ENCODE results near the gene NEK9.
A peak's percentile ranks its signal among the peaks of the same experiment; 100 is the strongest.
"Not testable (repeated sequence)": the region's sequence is repeated elsewhere in the genome, so short reads cannot be mapped to it uniquely, and the experiment has no call there.

NEK9 gene

GRCh38 chr14:75153295-75153694, 26.4 kb upstream of the NEK9 start:
- Histone ChIP-seq H3K4me1 (ENCODE audit: control insufficient read depth in 1 of 2, insufficient read depth in 1 of 2, low read depth in 1 of 2, low read length in 1 of 2) (peaks cover 5 to 16% of the 10 kb centered on the region in 2 experiments), H3K4me3 (ENCODE audit: low read depth in 1 of 2, low read length in 1 of 2) (no peak overlapping the region), H3K9me3 (no peaks in the 10 kb centered on the region), H3K27me3 (no peaks in the 10 kb centered on the region), H3K36me3 (no peaks in the 10 kb centered on the region), H3K27ac (no peak overlapping the region)
- no peak for TF ChIP-seq CTCF (IDR thresholded peaks at IDR 0.05)

- Histone ChIP-seq H3K27ac (peak overlapping the region; percentile 7), H3K27me3 (no peaks in the 10 kb centered on the region)
- no peak for TF ChIP-seq CTCF (IDR thresholded peaks at IDR 0.05)
Observed at GRCh38 chr14:75151851-75152250, 25.0 kb upstream of the NEK9 start.

GRCh38 chr14:75150637-75151036, 23.8 kb upstream of the NEK9 start:
- H3K27me3 ChIP-seq; H3K4me3 ChIP-seq (ENCODE audit: low read depth in 1 of 2, low read length in 1 of 2); H3K36me3 ChIP-seq; H3K9me3 ChIP-seq: not testable (repeated sequence)
- H3K4me1 ChIP-seq (ENCODE audit: control insufficient read depth in 1 of 2, insufficient read depth in 1 of 2, low read depth in 1 of 2, low read length in 1 of 2): peaks cover 15 to 38% of the 10 kb centered on the region in 2 experiments
- peak overlapping the region; percentile 34 for H3K27ac ChIP-seq

More at GRCh38 chr14:75151851-75152250, 25.0 kb upstream of the NEK9 start:
- Histone ChIP-seq H3K9me3 (no peaks in the 10 kb centered on the region), H3K36me3 (no peaks in the 10 kb centered on the region), H3K4me3 (ENCODE audit: low read depth in 1 of 2, low read length in 1 of 2) (no peak overlapping the region), H3K4me1 (ENCODE audit: control insufficient read depth in 1 of 2, insufficient read depth in 1 of 2, low read depth in 1 of 2, low read length in 1 of 2) (peaks cover 5 to 26% of the 10 kb centered on the region in 2 experiments)

GRCh38 chr14:75150150-75150549, 23.3 kb upstream of the NEK9 start:
- Histone ChIP-seq H3K4me1 (ENCODE audit: control insufficient read depth in 1 of 2, insufficient read depth in 1 of 2, low read depth in 1 of 2, low read length in 1 of 2) (peaks cover 19 to 43% of the 10 kb centered on the region in 2 experiments), H3K27ac (peak overlapping the region; percentile 34), H3K36me3 (no peaks in the 10 kb centered on the region)

GRCh38 chr14:75147423-75148071, 20.7 kb upstream of the NEK9 start:
- Histone ChIP-seq H3K4me3 (ENCODE audit: low read depth in 1 of 2, low read length in 1 of 2) (no peak overlapping the region), H3K27me3 (no peaks in the 10 kb centered on the region), H3K27ac (peak overlapping the region; percentile 93), H3K4me1 (ENCODE audit: control insufficient read depth in 1 of 2, insufficient read depth in 1 of 2, low read depth in 1 of 2, low read length in 1 of 2) (peaks cover 35 to 54% of the 10 kb centered on the region in 2 experiments), H3K9me3 (no peaks in the 10 kb centered on the region), H3K36me3 (no peaks in the 10 kb centered on the region)
- no peak for TF ChIP-seq CTCF (IDR thresholded peaks at IDR 0.05)

More at GRCh38 chr14:75150150-75150549, 23.3 kb upstream of the NEK9 start:
- no peaks in the 10 kb centered on the region for H3K27me3 ChIP-seq
- no peak for TF ChIP-seq CTCF (IDR thresholded peaks at IDR 0.05)
- H3K4me3 ChIP-seq (ENCODE audit: low read depth in 1 of 2, low read length in 1 of 2): no peak overlapping the region
- H3K9me3 ChIP-seq: no peaks in the 10 kb centered on the region

- Histone ChIP-seq H3K9me3 (no peaks in the 10 kb centered on the region), H3K27ac (peak overlapping the region; percentile 93), H3K27me3 (no peaks in the 10 kb centered on the region), H3K36me3 (no peaks in the 10 kb centered on the region), H3K4me1 (ENCODE audit: control insufficient read depth in 1 of 2, insufficient read depth in 1 of 2, low read depth in 1 of 2, low read length in 1 of 2) (peaks cover 30 to 42% of the 10 kb centered on the region in 2 experiments), H3K4me3 (ENCODE audit: low read depth in 1 of 2, low read length in 1 of 2) (peak overlapping the region in 1 of 2 experiments; percentile 34)
- no peak for TF ChIP-seq CTCF (IDR thresholded peaks at IDR 0.05)
Observed at GRCh38 chr14:75144944-75145343, 18.1 kb upstream of the NEK9 start.

All from neutrophil (primary cell).